ENCODE data around the gene SLC7A6. TPM values are rescaled to one million over a fixed set of nuclear protein-coding genes. Genes with fewer than 3 reads are reported as not detected.

SLC7A6 gene
- total and polyA plus RNA-seq, 2 of the 13 experiments (the other 11 are each of a cell fraction or from before 2014, with no cell fraction given) = 35.8 to 70.8 TPM

DNA sequence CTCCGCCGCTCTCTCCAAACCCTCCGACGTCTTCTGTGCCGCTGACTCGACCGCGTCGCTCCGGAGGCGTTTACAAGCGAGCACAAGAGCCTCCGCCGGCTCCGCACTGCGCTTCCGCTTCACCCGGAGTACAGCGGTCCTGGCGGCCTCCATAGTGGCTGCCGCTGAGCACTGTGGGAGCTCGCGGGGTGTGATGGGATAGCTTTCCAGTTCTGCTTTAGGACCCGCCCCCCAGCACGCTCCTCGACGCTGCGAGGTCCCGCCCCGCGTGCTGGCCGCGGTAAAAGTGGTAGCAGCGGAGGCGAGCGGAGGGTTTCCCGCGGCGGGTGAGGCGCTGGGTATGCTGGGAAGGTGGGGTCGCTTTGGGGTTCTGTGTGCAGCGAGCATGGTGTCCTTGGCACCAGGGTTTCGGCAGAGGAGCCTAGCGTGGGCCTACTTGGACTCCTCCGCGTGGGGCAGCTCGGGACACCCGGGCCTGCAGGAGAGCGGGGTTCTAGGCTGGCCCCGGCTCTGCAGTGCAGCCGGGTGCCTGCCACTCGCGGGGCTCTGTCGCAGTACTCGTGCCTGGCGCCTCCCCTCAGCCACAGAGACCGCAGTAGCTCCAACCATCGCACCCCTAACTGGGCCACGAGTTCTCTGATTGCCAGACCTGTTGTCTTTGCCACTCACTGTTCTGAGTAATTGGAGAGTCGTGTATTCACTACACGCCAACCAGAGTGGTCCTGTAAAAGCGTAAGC is 46.6 kb downstream of the SLC7A6 start, which contains the start of the genes PRMT7 and SLC7A6OS (continued):
- TF ChIP-seq, protein P1, sequence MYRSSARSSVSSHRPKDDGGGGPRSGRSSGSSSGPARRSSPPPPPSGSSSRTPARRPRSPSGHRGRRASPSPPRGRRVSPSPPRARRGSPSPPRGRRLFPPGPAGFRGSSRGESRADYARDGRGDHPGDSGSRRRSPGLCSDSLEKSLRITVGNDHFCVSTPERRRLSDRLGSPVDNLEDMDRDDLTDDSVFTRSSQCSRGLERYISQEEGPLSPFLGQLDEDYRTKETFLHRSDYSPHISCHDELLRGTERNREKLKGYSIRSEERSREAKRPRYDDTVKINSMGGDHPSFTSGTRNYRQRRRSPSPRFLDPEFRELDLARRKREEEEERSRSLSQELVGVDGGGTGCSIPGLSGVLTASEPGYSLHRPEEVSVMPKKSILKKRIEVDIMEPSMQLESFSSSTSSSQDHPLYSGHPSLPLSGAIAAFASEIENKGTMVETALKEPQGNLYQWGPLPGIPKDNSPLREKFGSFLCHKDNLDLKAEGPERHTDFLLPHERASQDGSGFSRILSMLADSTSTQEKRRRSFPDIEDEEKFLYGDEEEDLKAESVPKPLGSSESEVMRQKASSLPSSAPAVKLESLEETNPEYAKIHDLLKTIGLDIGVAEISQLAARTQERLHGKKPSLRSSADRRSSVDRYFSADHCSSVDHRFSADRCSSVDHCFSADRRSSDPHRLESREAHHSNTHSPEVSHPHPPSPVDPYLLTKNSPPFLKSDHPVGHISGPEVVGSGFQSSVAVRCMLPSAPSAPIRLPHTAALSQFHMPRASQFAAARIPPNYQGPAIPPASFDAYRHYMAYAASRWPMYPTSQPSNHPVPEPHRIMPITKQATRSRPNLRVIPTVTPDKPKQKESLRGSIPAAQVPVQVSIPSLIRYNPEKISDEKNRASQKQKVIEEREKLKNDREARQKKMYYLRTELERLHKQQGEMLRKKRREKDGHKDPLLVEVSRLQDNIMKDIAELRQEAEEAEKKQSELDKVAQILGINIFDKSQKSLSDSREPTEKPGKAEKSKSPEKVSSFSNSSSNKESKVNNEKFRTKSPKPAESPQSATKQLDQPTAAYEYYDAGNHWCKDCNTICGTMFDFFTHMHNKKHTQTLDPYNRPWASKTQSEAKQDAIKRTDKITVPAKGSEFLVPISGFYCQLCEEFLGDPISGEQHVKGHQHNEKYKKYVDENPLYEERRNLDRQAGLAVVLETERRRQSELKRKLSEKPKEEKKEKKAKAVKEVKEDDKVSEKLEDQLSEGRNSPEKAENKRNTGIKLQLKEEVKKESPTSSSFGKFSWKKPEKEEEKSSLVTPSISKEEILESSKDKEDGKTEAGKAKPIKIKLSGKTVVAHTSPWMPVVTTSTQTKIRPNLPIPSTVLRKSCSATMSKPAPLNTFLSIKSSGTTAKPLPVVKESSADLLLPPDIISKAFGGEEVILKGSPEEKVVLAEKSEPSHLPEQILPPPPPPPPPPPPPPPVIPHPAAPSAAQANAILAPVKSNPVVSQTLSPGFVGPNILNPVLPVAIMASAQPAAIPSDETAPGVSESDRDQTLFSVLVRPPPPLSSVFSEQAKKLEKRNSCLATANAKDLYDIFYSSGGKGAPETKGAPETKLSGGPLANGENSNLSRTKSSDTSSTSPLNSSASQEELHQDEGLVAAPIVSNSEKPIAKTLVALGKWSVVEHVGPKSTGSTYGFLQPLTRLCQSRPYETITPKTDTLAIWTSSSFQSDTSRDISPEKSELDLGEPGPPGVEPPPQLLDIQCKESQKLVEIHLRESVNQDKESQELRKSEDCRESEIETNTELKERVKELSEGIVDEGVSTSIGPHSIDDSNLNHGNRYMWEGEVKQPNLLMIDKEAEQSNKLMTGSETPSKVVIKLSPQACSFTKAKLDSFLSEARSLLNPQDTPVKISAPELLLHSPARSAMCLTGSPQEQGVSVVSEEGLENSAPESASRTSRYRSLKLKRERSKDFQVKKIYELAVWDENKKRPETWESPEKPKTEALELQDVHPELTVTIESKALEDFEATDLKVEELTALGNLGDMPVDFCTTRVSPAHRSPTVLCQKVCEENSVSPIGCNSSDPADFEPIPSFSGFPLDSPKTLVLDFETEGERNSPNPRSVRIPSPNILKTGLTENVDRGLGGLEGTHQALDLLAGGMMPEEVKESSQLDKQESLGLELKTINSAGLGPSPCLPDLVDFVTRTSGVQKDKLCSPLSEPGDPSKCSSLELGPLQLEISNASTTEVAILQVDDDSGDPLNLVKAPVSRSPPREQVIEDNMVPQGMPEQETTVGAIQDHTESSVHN (CRISPR knock-in tag; IDR thresholded peaks at IDR 0.05) = peak; percentile 99
- peak; percentile 92; the same call in 2 of the 3 replicates for TF ChIP-seq MXI1 (IDR thresholded peaks at IDR 0.05; ENCODE audit: borderline replicate concordance, low read depth, low read length)
- TF ChIP-seq ZNF703 (CRISPR knock-in tag; IDR thresholded peaks at IDR 0.05; ENCODE audit: borderline replicate concordance) = peak; percentile 95; the same call in 1 of the 2 replicates
- TF ChIP-seq PCBP2 (optimal IDR thresholded peaks at IDR 0.05; ENCODE audit: low read depth, low read length, poor library complexity, severe bottlenecking) = no peak
- TF ChIP-seq, protein P2, sequence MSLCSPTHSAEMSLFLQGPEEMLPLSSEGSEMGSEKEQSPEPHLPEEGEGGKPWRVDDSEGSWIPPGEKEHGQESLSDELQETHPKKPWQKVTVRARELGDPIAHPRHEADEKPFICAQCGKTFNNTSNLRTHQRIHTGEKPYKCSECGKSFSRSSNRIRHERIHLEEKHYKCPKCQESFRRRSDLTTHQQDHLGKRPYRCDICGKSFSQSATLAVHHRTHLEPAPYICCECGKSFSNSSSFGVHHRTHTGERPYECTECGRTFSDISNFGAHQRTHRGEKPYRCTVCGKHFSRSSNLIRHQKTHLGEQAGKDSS (CRISPR knock-in tag; IDR thresholded peaks at IDR 0.05; ENCODE audit: borderline replicate concordance, low read depth) = peak; percentile 99
- TF ChIP-seq, protein P3, sequence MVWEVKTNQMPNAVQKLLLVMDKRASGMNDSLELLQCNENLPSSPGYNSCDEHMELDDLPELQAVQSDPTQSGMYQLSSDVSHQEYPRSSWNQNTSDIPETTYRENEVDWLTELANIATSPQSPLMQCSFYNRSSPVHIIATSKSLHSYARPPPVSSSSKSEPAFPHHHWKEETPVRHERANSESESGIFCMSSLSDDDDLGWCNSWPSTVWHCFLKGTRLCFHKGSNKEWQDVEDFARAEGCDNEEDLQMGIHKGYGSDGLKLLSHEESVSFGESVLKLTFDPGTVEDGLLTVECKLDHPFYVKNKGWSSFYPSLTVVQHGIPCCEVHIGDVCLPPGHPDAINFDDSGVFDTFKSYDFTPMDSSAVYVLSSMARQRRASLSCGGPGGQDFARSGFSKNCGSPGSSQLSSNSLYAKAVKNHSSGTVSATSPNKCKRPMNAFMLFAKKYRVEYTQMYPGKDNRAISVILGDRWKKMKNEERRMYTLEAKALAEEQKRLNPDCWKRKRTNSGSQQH (CRISPR knock-in tag; IDR thresholded peaks at IDR 0.05; ENCODE audit: low read depth) = peak; percentile 99
- TF ChIP-seq, protein P4, sequence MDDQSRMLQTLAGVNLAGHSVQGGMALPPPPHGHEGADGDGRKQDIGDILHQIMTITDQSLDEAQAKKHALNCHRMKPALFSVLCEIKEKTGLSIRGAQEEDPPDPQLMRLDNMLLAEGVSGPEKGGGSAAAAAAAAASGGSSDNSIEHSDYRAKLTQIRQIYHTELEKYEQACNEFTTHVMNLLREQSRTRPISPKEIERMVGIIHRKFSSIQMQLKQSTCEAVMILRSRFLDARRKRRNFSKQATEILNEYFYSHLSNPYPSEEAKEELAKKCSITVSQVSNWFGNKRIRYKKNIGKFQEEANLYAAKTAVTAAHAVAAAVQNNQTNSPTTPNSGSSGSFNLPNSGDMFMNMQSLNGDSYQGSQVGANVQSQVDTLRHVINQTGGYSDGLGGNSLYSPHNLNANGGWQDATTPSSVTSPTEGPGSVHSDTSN (CRISPR knock-in tag; IDR thresholded peaks at IDR 0.05; ENCODE audit: borderline replicate concordance) = peak; percentile 99
- TF ChIP-seq ZNF224 (CRISPR knock-in tag; IDR thresholded peaks at IDR 0.05) = peak; percentile 99
- peak; percentile 92 for TF ChIP-seq RCOR2 (CRISPR knock-in tag; IDR thresholded peaks at IDR 0.05)
- 0 out of 2 replicates have a peak, but pooled peaks have one; percentile 44 for TF ChIP-seq ZNF468 (CRISPR knock-in tag; IDR thresholded peaks at IDR 0.05)
- TF ChIP-seq, protein P5, sequence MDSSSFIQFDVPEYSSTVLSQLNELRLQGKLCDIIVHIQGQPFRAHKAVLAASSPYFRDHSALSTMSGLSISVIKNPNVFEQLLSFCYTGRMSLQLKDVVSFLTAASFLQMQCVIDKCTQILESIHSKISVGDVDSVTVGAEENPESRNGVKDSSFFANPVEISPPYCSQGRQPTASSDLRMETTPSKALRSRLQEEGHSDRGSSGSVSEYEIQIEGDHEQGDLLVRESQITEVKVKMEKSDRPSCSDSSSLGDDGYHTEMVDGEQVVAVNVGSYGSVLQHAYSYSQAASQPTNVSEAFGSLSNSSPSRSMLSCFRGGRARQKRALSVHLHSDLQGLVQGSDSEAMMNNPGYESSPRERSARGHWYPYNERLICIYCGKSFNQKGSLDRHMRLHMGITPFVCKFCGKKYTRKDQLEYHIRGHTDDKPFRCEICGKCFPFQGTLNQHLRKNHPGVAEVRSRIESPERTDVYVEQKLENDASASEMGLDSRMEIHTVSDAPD (CRISPR knock-in tag; IDR thresholded peaks at IDR 0.05) = peak; percentile 97
- TF ChIP-seq RBFOX2 (IDR thresholded peaks at IDR 0.05; ENCODE audit: low read depth, low read length) = peak; percentile 99
